Measurements from ENCODE around the gene RPL26.

The RPL26 gene

DNA sequence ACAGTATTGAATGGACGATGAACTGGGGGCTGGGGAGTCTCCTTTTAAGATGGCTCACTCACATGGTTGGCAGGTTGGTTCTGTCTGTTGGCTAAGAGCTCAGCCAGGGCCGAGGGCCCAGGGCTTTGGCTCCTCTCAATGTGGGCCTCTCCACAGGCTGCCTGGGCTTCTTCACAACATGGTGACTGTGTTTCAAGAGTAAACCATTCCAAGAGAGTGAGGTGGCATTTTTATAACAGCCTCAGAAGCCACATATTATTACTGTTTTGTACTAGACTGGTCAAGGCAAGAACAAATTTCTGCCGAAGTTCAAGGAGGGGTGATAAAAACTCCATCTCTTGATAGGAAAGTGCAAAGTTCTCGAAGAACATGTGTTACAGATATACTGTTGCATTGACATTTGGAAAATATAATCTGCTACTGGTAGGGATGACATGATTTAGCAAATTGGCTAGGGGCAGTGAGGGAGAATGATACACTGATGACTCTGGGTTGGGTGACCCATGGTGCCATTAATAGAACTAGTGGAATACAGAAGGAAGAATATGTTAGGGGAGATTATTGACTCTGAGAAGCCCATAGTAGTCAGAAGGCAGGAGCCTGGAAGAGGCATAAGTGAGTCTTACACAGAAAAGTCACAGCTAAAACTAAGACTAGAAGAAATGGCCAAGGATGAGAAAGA lies 20.2 kb downstream of the RPL26 start:
- Histone ChIP-seq H3K9ac (ENCODE audit: insufficient read length, low read depth) (no peak overlapping the region), H3K4me1 (ENCODE audit: insufficient read depth, insufficient read length) (peaks cover 3% of the 10 kb centered on the region), H3K4me3 (ENCODE audit: insufficient read length, low read depth) (no peak overlapping the region), H3K36me3 (ENCODE audit: insufficient read depth, insufficient read length, low read length) (peaks cover 7% of the 10 kb centered on the region), H3K9me3 (ENCODE audit: insufficient read depth, low read length) (no peaks in the 10 kb centered on the region), H3K27me3 (ENCODE audit: insufficient read depth, insufficient read length) (no peaks in the 10 kb centered on the region)
- TF ChIP-seq ZNF274 (IDR thresholded peaks at IDR 0.05; ENCODE audit: low read depth, low read length) (no peak), YY1 (IDR thresholded peaks at IDR 0.05; ENCODE audit: insufficient read depth, insufficient read length) (no peak), SUZ12 (IDR thresholded peaks at IDR 0.05; ENCODE audit: extremely low read depth, insufficient read depth, insufficient read length) (no peak)
- no peak for DNase-seq (ENCODE audit: low read depth, low spot score)

DNA sequence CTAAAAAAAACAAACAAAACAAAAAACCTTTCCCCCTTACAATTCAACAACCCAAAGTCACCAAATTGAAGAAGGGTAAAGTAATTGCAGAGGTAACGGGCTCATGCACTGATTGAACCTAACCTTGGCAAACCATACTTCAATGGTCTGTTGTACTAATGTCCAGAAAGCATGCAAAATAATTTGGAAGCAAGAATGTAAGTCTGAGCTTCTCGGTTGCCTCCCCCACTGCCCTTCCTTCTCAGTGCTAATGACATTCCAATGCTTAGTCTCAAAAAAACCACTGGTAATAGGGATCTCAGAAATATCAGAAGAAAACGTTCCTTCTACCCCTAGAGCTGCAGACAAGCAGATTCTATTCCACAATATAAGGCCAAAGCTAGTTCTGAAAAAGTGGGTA lies 22.2 kb downstream of the RPL26 start:
- no peak for DNase-seq (ENCODE audit: low read depth, low spot score)
- TF ChIP-seq SUZ12 (IDR thresholded peaks at IDR 0.05; ENCODE audit: extremely low read depth, insufficient read depth, insufficient read length): no peak
- no peak for TF ChIP-seq YY1 (IDR thresholded peaks at IDR 0.05; ENCODE audit: insufficient read depth, insufficient read length)
- TF ChIP-seq ZNF274 (IDR thresholded peaks at IDR 0.05; ENCODE audit: low read depth, low read length): no peak
- Histone ChIP-seq H3K9ac (ENCODE audit: insufficient read length, low read depth) (no peak overlapping the region), H3K4me1 (ENCODE audit: insufficient read depth, insufficient read length) (peaks cover 4% of the 10 kb centered on the region), H3K4me3 (ENCODE audit: insufficient read length, low read depth) (no peak overlapping the region), H3K36me3 (ENCODE audit: insufficient read depth, insufficient read length, low read length) (peaks cover 7% of the 10 kb centered on the region), H3K27me3 (ENCODE audit: insufficient read depth, insufficient read length) (no peaks in the 10 kb centered on the region), H3K9me3 (ENCODE audit: insufficient read depth, low read length) (no peaks in the 10 kb centered on the region)

DNA sequence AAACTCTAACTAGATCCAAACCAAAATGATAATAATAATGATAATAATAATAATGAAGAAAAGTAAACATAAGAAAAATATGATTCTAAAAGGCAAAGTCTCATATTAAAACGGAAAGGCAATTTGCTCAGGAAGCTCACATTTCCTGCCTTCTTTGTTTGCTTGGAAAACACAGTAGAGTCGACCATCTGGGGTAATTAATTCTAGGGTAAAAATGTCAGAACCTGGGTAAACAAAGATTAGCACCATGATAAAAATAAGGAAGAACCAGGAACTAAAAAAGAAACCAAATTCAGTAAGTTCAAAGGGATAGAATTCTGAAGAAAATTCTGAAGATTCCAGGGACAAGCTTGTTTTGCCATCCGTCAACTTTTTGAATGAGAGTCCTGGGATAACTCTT lies 22.7 kb downstream of the RPL26 start:
- DNase-seq (ENCODE audit: low read depth, low spot score): no peak
- H3K9me3 ChIP-seq (ENCODE audit: insufficient read depth, low read length): no peaks in the 10 kb centered on the region
- H3K4me1 ChIP-seq (ENCODE audit: insufficient read depth, insufficient read length): peaks cover 4% of the 10 kb centered on the region
- H3K9ac ChIP-seq (ENCODE audit: insufficient read length, low read depth): no peak overlapping the region
- H3K27me3 ChIP-seq (ENCODE audit: insufficient read depth, insufficient read length): no peaks in the 10 kb centered on the region
- H3K36me3 ChIP-seq (ENCODE audit: insufficient read depth, insufficient read length, low read length): peaks cover 7% of the 10 kb centered on the region
- H3K4me3 ChIP-seq (ENCODE audit: insufficient read length, low read depth): no peak overlapping the region
- TF ChIP-seq ZNF274 (IDR thresholded peaks at IDR 0.05; ENCODE audit: low read depth, low read length): no peak
- no peak for TF ChIP-seq YY1 (IDR thresholded peaks at IDR 0.05; ENCODE audit: insufficient read depth, insufficient read length)
- TF ChIP-seq SUZ12 (IDR thresholded peaks at IDR 0.05; ENCODE audit: extremely low read depth, insufficient read depth, insufficient read length): no peak

DNA sequence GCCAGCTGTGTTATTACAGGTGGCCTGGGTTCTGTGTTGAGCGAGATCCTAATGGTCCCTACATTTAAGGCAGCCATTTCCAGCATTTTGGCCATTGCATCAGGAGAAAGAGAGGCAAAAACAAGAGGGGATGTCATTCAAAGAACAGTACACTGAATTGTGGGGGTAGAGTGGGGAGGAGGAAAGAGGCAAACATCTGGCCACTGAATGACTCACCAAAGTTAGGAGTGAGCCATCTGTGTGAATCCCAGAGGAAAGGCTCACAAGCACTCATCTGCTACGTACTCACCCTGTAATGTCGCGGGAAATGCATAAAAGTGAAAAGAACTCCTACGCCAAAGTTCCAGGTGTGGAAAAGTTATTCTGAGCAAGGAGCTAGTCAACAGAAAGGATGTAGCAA lies 23.2 kb downstream of the RPL26 start:
- Histone ChIP-seq H3K27me3 (ENCODE audit: insufficient read depth, insufficient read length) (no peaks in the 10 kb centered on the region), H3K9ac (ENCODE audit: insufficient read length, low read depth) (no peak overlapping the region), H3K9me3 (ENCODE audit: insufficient read depth, low read length) (no peaks in the 10 kb centered on the region), H3K4me3 (ENCODE audit: insufficient read length, low read depth) (no peak overlapping the region), H3K36me3 (ENCODE audit: insufficient read depth, insufficient read length, low read length) (peaks cover 4% of the 10 kb centered on the region), H3K4me1 (ENCODE audit: insufficient read depth, insufficient read length) (peaks cover 4% of the 10 kb centered on the region)
- TF ChIP-seq SUZ12 (IDR thresholded peaks at IDR 0.05; ENCODE audit: extremely low read depth, insufficient read depth, insufficient read length): no peak
- TF ChIP-seq YY1 (IDR thresholded peaks at IDR 0.05; ENCODE audit: insufficient read depth, insufficient read length): no peak
- no peak for TF ChIP-seq ZNF274 (IDR thresholded peaks at IDR 0.05; ENCODE audit: low read depth, low read length)
- no peak for DNase-seq (ENCODE audit: low read depth, low spot score)

DNA sequence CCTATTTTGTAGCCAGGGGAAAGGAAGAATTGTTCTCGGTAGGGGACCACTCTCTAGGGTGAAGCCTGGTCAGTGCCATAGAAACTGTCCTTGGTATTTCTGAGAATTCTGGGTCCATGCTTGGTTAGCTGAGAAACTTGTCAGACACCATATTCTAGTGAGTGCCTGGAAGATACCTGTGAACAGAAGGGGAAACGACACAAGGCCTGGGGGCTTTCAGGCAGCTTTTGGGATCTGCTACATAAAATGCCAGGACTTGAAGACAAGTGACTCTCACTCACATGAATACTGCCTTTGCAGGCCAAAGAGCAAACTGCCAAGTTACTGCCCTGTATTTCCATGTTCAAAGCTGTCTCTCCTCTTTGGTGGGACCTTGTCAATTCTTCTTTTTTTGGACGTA lies 25.1 kb downstream of the RPL26 start:
- DNase-seq (ENCODE audit: low read depth, low spot score): no peak
- H3K36me3 ChIP-seq (ENCODE audit: insufficient read depth, insufficient read length, low read length): no peaks in the 10 kb centered on the region
- H3K27me3 ChIP-seq (ENCODE audit: insufficient read depth, insufficient read length): no peaks in the 10 kb centered on the region
- H3K9me3 ChIP-seq (ENCODE audit: insufficient read depth, low read length): no peaks in the 10 kb centered on the region
- no peak for TF ChIP-seq ZNF274 (IDR thresholded peaks at IDR 0.05; ENCODE audit: low read depth, low read length)
- TF ChIP-seq YY1 (IDR thresholded peaks at IDR 0.05; ENCODE audit: insufficient read depth, insufficient read length): no peak
- no peak overlapping the region for H3K9ac ChIP-seq (ENCODE audit: insufficient read length, low read depth)
- no peak overlapping the region for H3K4me3 ChIP-seq (ENCODE audit: insufficient read length, low read depth)
- H3K4me1 ChIP-seq (ENCODE audit: insufficient read depth, insufficient read length): peaks cover 4% of the 10 kb centered on the region

DNA sequence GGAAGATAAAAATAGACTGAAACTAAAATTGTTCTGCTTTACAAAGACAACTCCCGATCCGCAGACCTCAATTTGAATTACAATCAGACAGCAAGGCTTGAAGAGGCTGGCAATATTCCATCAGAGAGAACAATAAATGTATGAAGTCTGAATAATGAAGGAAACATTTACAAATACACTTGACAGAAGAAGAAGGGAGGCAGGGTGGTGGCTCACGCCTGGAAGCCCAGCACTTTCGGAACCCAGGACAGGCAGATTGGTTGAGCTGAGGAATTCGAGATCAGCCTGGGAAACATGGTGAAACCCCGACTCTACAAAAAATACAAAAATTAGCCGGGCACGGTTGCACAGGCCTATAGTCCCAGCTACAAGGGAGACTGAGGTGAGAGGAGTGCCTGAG lies 28.8 kb downstream of the RPL26 start:
- no peaks in the 10 kb centered on the region for H3K9me3 ChIP-seq (ENCODE audit: insufficient read depth, low read length)
- no peak overlapping the region for H3K4me3 ChIP-seq (ENCODE audit: insufficient read length, low read depth)
- no peak for DNase-seq (ENCODE audit: low read depth, low spot score)
- no peaks in the 10 kb centered on the region for H3K27me3 ChIP-seq (ENCODE audit: insufficient read depth, insufficient read length)
- peaks cover 2% of the 10 kb centered on the region for H3K4me1 ChIP-seq (ENCODE audit: insufficient read depth, insufficient read length)
- no peak overlapping the region for H3K9ac ChIP-seq (ENCODE audit: insufficient read length, low read depth)
- TF ChIP-seq SUZ12 (IDR thresholded peaks at IDR 0.05; ENCODE audit: extremely low read depth, insufficient read depth, insufficient read length) (no peak), YY1 (IDR thresholded peaks at IDR 0.05; ENCODE audit: insufficient read depth, insufficient read length) (no peak), ZNF274 (IDR thresholded peaks at IDR 0.05; ENCODE audit: low read depth, low read length) (no peak)
- H3K36me3 ChIP-seq (ENCODE audit: insufficient read depth, insufficient read length, low read length): no peaks in the 10 kb centered on the region

DNA sequence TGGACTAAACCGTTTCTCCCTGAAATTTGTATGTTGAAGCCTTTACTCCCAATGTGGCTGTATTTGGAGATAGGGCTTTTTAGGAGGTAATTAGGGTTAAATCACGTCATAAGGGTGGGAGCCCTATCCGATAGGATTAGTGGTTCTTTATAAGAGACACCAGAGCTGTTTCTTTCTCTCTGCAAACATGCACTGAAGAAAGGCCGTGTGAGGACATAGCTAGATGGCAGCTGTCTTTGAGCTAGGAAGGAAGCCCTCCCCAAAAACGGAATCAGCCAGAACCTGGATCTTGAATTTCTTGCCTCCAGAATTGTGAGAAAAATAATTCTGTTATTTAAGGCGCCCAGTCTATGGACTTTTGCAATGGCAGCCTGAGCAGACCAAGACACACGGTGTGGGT lies 29.3 kb downstream of the RPL26 start:
- TF ChIP-seq YY1 (IDR thresholded peaks at IDR 0.05; ENCODE audit: insufficient read depth, insufficient read length) (no peak), SUZ12 (IDR thresholded peaks at IDR 0.05; ENCODE audit: extremely low read depth, insufficient read depth, insufficient read length) (no peak), ZNF274 (IDR thresholded peaks at IDR 0.05; ENCODE audit: low read depth, low read length) (no peak)
- no peaks in the 10 kb centered on the region for H3K27me3 ChIP-seq (ENCODE audit: insufficient read depth, insufficient read length)
- no peak for DNase-seq (ENCODE audit: low read depth, low spot score)
- H3K36me3 ChIP-seq (ENCODE audit: insufficient read depth, insufficient read length, low read length): no peaks in the 10 kb centered on the region
- H3K9ac ChIP-seq (ENCODE audit: insufficient read length, low read depth): no peak overlapping the region
- no peaks in the 10 kb centered on the region for H3K9me3 ChIP-seq (ENCODE audit: insufficient read depth, low read length)
- H3K4me1 ChIP-seq (ENCODE audit: insufficient read depth, insufficient read length): peaks cover 2% of the 10 kb centered on the region
- no peak overlapping the region for H3K4me3 ChIP-seq (ENCODE audit: insufficient read length, low read depth)
